Measurements from ENCODE around the gene SLC31A1.

DNA sequence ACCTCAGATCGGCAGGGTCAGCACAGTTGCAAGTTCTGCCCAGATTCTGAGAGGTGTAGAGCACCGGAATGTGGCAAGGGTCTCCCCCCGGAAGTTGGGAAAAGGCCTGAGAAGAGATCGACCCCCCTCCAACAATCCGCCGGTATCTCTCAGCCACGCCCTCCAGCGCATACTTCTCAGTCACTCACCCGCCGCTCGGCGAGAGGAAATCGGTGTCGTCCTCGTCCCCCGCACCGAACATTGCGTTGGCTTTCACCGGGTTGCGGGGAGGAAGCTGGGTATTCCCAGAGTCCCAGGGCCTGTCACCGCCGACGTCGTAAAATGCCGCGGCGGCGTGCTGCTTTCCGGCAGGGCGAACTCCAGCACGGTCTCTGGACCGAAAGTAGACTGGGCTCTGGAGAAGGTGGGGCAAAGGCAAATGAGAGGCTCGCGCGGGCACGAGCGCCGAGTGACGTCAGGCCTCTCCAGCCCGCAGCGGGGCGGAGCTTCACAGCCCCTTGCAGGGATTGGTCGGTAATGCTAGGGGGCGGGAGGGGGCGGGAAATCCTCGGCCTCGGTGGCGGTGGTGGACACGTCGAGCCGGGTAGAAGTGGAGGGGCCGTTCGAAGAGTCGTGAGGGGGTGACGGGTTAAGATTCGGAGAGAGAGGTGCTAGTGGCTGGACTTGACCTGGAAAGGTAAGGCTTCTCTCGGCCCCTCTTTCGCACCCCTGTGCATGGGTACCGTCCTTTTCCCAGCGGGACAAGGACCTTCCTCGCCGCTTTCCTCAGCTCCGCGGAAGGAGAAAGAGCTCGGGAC lies at the start of gene SLC31A1, which contains the start of gene FKBP15:
- TF ChIP-seq EP300 (IDR thresholded peaks at IDR 0.05): no peak
- peak in 1 of 2 donors; percentile 40 for TF ChIP-seq POLR2A (IDR thresholded peaks at IDR 0.05)
- TF ChIP-seq, protein P1, sequence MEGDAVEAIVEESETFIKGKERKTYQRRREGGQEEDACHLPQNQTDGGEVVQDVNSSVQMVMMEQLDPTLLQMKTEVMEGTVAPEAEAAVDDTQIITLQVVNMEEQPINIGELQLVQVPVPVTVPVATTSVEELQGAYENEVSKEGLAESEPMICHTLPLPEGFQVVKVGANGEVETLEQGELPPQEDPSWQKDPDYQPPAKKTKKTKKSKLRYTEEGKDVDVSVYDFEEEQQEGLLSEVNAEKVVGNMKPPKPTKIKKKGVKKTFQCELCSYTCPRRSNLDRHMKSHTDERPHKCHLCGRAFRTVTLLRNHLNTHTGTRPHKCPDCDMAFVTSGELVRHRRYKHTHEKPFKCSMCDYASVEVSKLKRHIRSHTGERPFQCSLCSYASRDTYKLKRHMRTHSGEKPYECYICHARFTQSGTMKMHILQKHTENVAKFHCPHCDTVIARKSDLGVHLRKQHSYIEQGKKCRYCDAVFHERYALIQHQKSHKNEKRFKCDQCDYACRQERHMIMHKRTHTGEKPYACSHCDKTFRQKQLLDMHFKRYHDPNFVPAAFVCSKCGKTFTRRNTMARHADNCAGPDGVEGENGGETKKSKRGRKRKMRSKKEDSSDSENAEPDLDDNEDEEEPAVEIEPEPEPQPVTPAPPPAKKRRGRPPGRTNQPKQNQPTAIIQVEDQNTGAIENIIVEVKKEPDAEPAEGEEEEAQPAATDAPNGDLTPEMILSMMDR (IDR thresholded peaks at IDR 0.05): no peak
- peak in 2 of 3 donors; percentile 67 to 69 for TF ChIP-seq POLR2AphosphoS5 (IDR thresholded peaks at IDR 0.05)
